ENCODE results near the gene KIRREL2.

KIRREL2 gene

DNA sequence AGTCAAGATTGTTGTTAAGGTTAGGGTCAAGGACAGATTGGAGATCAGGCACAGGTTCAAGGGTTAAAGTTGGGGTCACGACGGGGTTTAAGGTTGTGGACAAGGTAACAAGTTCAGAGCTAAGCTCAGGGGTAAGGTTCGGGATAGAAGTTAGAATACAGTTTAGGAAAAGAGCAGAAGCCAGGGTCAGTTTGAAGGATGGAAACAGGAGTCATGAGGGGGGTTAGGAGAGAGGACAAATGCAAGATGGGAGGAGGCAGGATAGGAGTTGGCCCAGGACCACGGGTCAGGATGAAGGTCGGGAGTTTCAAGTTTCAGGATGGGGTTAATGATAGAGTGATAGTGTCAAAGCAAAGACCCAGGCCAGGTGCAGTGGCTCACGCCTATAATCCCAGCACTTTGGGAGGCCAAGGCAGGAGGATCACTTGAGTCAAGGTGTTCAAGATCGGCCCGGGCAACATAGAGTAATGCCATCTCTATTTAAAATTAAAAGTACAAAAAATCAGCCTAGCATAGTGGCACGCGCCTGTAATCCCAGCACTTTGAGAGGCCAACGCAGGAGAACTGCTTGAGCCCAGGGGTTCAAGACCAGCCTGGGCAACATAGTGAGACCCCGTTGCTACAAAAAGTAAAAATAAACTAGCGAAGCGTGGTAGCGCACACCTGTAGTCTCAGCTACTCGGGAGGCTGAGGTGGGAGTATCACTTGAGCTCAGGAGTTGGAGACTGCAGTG lies 12.1 kb upstream of the KIRREL2 start:
- no peak for DNase-seq (ENCODE audit: low read depth in 2 of 2)

DNA sequence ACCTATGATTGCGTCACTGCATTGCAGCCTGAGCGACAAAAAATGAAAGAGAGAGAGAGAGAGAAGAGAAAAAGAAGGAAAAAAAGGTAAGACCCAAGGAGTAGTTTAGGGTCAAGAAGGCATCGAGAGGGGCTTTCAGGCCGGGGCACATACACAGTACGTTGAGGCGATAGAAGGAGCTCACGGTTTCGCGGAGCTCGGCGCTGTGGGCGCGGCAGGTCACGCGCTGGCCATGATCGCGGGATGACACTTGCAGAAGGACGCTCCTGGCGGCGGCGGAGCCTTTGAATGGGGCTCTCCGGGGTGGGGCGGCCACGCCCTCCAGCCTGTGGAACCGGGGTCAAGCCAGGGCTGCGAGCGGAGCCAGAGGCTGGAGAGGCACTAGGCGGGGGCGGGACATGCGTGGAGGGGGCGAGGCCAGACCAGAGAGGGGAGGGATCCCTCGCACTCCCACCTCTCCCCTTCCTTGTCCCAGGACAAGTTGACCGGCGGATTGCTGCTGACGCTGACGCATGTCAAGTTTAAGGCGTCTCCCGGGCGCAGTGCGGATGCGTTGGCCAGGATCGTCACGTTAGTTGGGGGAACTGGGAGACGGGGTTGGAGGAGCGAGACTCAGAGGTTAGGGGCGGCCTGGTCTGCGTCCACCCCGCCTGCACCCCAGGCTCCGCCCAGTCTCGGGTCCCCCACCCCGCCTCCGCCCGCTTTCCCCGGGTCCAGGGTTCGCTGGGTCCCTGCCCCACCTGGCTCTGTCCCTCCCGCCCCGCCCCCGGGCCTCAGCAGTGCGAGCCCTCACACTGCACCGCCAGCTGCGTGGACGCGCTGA lies 11.3 kb upstream of the KIRREL2 start:
- no peak for DNase-seq (ENCODE audit: low read depth in 2 of 2)

DNA sequence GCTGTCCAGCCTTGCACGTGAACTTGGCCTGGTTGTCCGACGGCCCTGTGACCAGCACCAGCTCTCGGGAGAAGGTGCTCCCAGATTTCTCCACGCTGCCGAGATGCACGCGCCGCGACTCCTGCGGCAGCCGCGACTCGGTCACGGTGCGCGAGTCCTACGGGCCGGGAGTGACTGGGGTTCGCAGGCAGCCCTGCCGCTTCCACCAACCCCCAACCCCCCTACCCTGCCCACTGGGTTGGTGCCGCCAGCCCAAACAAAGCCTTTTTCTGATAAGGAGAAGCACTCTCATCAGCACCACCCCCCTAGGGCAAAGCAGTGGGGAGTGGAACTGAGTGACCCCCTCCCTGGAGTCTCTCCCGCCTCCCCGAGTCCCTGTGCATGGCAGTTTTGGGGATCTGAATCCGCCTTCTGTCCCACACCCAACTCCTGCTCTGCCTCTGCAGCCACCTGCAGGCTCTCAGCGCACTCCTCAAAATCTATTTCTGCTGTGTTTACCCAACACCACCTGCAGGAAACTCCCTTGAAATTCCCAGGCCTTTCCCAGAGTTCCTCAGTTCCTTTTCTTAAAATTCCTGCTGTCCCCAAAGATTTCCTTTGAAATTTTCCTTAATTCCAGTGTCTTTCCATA lies 10.6 kb upstream of the KIRREL2 start:
- DNase-seq (ENCODE audit: low read depth in 2 of 2) = no peak

DNA sequence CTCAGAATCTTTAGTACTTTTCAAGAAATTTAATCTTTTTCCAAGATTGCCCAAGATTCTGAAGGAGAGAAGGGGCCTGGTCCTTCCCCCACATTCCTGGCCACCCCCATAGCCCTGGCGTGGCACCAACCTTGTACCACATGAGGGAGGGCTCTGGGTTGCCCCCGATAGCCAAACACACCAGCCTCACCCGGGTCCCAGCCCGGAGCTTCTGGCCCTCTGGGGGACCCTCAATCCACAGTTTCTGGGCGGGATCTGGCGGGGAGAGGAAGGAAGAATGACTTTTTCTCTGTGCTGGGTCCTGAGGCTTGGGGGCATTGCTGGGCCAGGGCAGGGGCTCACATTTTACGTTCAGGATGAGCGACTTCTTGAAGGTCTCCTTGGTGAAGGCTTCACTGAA lies 8.8 kb upstream of the KIRREL2 start:
- no peak for DNase-seq (ENCODE audit: low read depth in 2 of 2)

DNA sequence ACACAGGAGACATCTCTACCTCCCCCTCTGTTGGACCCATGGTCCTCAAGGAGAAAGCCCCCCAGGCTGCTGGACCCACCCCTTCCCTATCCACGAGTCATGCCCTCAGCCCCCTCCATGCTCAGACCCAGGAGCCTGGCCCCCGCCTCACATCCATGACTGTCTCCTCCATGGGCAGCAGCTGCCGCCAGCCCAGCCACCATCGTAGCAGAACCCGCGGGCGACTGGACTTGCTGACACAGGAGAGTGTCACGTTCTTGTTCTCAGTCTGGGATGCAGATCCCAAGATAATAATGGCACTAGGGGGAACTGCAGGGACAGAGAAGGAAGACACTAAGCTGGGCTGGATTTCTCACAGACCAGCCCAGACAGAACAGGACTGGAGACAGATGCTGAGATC lies 8.2 kb upstream of the KIRREL2 start:
- DNase-seq (ENCODE audit: low read depth in 2 of 2) = no peak

DNA sequence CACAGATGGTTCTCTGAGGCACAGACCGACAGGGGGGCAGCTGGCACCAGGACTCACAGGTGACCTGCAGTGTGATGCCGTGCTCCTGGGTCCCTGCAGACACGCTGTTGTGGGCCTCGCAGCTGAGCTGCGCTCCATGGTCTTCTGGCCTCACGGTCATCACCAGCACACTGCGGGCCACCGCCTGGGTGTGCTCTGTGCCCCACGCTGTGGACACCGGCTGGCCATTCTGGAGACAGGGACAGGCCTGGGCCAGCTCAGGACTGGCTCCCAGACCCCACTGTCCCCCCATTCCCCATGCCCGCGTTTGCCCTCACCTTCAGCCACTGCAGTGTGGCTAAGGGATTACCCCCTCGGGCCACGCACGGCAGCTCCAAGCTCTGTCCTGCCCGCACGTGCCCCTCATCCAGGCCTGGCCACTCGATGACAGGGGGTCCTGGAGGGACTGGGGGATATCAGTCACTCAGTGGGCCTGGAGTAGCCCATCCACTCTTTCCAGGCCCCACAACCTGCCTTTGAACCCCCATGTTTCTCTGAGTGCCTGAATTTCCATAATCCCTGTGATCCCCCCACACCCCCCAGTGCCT lies 7.7 kb upstream of the KIRREL2 start:
- no peak for DNase-seq (ENCODE audit: low read depth in 2 of 2)

DNA sequence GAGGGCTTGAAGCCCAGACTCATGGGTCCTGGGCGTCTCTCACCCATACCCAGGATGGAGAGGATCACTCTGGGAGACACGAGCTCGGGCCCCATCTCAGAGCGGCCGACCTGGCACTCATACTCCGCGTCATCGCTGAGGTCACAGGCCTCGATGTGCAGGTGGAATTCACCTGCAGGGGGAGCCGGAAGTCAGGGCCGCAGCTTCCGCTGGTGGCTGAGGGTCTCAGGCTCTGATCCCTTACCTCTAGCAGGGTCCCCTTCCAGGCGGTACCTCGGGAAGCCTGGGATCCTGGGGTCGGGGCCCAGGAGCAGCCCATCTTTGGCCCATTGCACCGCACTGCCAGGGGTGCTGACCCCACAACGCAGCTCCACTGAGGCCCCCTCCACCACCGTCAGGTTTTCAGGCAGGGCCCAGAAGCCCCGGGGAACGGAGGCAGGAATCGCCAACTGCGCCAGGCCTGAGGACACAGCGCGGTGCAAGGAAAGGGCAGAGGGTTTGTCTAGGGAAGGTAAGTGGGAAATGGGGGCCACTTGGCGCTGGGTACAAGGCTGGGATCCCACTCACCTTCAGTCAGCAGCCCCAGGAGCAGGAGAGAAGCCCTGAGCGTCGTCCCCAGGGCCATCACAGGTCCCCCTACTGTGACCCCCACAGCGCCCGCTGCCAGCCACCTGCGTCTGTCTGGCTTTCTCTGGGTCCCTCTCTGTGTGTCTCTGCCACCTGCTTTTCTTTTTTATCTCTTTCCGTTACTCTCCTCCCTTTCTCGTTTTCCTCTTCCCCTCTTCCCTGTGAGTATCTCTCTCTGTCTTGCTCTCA lies 5.3 kb upstream of the KIRREL2 start:
- DNase-seq (ENCODE audit: low read depth in 2 of 2) = no peak

DNA sequence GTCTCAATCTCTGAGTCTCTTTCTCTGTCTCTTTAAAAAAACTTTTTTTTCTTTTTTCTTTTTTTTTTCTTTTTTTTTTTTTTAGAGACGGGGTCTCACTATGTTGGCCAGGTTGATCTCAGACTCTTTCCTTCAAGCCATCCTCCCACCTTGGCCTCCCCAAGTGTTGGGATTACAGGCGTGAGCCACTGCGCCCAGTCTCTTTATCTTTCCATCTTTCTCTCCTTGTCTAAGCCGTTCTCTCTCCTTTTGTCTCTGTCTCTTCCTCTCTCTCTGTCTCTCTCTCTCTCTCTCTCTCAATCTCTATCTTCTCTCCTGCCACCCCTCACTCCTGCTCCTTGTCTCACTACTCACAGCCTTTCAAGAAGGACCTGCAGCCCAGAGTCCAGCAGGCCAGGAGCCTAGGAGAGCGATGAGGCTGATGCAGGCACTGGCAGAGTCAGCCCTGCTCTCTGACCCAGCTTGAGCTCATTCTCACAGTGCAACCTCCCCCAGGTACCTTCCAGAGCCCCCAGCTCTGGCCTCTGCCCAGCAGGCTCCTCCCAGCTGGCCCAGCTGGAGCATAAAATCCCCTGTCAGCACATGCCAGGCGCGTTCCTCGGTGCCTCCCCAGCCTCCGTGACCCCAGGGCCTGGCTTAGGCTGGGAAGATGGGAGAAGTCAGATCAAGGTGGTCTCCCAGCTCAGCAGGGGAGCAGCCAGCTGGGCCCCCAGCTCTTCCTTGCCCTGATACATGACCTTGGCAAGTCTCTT lies 4.5 kb upstream of the KIRREL2 start, which contains the start of gene NPHS1:
Gene NPHS1, minus strand, starts transcription at position 476 of the 752 bp plus-strand sequence. CDS start 667 bp downstream, outside the sequence.
- DNase-seq (ENCODE audit: low read depth in 2 of 2) = no peak

DNA sequence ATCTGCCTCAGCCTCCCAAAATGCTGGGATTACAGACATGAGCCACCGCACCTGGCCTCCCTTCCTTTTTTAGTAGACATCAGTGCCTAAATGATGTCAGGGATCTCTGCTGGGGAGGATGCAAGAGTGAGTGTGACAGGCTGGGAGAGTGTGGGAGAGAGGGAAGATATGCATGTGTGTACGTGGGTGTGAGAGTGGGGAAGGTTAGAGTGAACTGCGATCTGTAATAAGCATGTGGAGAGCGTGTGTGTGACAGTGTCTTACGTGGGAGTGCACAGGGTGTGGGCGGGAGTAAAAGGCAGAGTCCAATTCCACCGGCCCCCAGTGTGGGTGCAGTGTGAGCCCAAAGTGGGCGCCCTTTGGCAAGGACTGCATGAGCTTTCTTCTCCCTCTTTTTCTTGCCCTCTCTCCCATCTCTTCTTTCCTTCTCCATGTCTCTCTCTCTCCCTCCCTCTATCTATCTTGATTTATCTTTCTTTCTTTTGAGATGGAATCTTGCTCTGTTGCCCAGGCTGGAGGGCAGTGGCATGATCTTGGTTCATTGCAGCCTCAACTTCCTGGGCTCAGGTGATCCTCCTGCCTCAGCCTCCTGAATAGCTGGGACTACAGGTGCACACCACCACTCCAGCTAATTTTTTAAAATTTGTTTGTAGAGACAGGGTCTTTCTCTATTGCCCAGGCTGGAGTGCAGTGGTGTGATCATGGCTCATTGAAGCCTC lies 3.5 kb upstream of the KIRREL2 start:
- DNase-seq (ENCODE audit: low read depth in 2 of 2) = no peak

DNA sequence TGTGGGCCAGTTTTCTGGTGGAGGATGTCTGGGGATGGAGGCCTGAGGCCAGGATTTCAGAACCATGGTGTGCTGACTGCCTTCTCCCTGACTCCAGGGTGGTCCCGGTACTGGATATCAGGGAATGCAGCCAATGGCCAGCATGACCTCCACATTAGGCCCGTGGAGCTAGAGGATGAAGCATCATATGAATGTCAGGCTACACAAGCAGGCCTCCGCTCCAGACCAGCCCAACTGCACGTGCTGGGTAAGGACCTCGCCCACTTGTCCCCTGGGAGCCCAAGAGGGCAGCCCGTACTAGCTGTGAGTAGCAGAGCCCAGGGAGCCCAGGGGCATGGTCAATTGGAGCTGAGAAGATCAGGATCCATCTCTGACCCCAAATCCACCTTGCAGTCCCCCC lies 1.6 kb downstream of the KIRREL2 start:
- DNase-seq (ENCODE audit: low read depth in 2 of 2) = no peak

DNA sequence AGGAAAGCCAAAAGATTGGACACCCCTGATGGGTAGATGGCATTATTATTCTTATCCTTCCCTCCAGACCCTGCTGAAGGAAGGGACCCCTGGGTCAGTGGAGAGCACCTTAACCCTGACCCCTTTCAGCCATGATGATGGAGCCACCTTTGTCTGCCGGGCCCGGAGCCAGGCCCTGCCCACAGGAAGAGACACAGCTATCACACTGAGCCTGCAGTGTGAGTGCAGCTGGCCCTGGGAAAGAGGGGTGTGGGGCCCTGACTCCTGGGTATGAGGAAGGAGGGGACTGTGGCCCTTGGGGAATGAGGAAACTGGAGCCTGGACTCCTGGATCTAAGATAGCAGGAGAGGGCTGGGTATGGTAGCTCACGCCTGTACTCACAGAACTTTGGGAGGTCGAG lies 2.7 kb downstream of the KIRREL2 start:
- no peak for DNase-seq (ENCODE audit: low read depth in 2 of 2)

DNA sequence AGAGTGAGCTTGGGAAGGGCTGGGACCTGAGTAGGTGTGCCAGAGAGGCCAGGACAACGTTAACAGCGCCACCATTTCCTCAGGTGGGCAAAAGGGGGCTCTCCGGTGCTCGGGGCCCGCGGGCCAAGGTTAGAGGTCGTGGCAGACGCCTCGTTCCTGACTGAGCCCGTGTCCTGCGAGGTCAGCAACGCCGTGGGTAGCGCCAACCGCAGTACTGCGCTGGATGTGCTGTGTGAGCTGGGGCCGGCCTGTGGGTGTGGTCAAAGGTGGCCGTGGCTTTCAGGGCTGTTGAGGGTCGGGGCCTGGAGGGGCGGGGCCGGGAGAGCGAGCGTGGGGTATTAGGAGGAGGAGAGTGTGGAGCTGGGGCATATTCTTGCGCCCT lies 3.7 kb downstream of the KIRREL2 start:
- no peak for DNase-seq (ENCODE audit: low read depth in 2 of 2)

DNA sequence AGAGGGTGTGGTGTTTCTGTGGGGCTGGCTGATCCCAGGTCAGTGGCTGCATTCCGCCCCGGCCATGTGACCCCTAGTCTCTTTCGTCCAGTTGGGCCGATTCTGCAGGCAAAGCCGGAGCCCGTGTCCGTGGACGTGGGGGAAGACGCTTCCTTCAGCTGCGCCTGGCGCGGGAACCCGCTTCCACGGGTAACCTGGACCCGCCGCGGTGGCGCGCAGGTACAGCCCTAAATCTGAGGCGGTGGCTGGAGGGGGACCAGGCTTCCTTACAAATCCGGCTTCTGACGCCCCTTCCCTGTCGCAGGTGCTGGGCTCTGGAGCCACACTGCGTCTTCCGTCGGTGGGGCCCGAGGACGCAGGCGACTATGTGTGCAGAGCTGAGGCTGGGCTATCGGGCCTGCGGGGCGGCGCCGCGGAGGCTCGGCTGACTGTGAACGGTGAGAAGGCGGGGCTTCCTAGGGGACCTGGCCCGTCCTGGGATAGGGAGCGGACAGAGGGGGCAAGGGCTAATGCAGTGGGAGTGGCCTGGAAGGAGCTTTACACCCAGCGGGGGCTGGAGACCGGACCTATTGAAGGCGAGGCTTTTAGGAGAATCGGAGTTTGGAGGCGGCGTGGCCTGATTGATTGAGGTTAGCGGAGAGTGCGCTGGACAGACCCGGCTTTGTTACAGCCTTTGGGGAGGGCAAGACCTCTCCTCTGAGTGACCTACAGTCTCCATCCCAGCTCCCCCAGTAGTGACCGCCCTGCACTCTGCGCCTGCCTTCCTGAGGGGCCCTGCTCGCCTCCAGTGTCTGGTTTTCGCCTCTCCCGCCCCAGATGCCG lies 4.3 kb downstream of the KIRREL2 start:
- DNase-seq (ENCODE audit: low read depth in 2 of 2) = no peak

DNA sequence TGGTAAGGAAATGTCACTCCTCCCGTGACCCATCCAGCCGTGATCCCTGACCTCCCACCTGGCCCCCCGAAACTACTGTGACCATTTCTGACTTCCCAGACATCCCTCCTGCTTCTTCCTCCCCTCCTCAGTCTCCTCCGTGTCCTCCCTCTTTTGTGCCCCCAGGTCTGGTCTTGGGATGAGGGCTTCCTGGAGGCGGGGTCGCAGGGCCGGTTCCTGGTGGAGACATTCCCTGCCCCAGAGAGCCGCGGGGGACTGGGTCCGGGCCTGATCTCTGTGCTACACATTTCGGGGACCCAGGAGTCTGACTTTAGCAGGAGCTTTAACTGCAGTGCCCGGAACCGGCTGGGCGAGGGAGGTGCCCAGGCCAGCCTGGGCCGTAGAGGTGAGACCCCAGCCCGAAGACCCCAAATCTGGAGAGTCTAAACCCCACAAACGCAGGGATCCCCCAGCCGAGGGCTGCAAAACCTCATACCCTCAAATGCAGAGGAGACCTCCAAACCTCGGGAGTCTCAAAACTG lies 5.0 kb downstream of the KIRREL2 start:
- no peak for DNase-seq (ENCODE audit: low read depth in 2 of 2)

DNA sequence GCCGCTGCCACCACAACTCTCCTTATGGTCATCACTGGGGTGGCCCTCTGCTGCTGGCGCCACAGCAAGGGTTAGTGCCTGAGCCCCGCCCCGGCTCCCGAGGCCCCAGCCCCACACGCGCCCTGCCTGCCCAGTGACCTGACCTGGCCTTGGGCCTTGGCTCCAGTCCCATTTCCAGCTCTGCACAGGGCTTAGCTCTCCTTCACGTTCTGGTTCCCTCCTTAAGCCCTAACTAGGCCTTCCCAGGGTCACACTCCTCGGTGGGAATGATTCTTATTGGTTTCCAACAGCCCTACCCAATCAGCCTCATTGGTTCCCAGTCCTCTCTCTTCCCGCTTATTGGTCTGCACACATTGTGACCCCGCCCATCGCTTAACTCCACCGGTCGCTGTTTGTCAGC lies 5.8 kb downstream of the KIRREL2 start:
- no peak for DNase-seq (ENCODE audit: low read depth in 2 of 2)

DNA sequence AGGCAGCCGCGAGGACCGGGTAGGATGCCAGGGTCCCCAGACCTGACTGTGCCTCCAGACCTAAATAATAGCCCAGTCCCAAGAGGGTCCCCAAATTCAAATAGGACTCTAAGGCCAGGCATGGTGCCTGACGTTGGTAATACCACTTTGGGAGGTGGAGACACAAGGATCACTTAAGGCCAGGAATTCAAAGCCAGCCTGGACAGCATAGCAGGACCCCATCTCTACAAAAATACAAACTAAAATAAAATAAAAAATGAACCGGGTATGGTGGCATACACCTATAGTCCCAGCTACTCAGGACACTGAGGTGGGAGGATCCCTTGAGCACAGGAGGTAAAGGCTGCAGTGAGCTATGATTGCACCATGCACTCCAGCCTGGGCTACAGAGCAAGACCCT lies 6.3 kb downstream of the KIRREL2 start:
- no peak for DNase-seq (ENCODE audit: low read depth in 2 of 2)

DNA sequence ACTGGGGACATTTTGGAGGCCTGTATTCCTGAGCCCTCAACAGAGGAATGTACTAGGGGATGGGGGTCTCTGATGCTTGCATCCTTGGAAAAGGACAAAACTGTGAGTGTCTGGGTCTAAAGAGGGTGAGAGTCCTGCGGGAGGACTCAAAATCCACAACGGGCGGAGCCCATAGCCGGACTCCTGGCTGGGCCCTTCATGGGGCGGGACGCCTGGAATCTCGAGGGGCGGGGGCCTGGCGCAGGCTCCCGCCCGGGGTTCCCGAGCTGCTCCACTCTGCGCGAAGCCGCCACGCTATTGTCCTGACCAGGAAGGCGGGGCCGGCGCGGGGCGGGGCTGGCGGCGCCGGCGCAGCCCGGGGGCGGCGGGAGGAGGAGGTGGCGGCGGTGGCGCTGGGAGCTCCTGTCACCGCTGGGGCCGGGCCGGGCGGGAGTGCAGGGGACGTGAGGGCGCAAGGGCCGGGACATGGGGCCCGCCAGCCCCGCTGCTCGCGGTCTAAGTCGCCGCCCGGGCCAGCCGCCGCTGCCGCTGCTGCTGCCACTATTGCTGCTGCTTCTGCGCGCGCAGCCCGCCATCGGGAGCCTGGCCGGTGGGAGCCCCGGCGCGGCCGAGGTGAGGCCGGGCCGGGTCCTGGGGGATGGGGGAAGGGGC lies 11.6 kb downstream of the KIRREL2 start, which contains the start of gene APLP1:
Gene APLP1, plus strand, starts transcription at position 403 of the 651 bp plus-strand sequence. Its CDS starts 63 bp downstream, at position 466.
- DNase-seq (ENCODE audit: low read depth in 2 of 2) = peak in 1 of 2 donors; percentile 48

DNA sequence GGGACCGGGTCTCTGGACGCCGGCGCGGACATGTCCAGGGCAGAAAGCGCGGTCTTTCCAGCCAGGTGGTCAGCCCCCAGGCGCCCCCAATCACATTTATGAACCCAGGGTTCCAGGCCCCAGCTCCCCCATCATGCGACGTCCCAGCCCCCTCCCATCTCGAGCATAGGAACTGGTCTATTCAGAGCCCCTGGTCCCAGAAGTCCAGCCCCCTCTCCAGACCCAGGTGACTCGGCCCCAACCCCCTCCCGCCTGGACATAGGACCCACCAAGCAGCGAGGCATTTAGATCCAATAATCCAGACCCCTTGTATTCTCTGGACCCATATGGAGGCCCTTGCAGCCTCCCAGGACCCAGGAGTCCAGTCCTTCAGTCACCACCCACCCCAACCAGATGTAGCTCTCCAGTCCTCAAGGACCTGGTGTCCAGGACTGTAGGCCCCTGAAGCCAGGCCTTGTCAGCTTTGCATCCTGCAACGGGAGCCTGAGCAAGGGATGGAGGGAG lies 12.2 kb downstream of the KIRREL2 start:
- DNase-seq (ENCODE audit: low read depth in 2 of 2) = no peak
